T-helper 9 cell (primary cell): ENCODE measurements around the gene TCF4.

ENCODE experiments used
- DNase-seq: peaks from one replicate; pipeline ENCODE4 v3.0.0-alpha.2; 2020

The TCF4 gene

DNA sequence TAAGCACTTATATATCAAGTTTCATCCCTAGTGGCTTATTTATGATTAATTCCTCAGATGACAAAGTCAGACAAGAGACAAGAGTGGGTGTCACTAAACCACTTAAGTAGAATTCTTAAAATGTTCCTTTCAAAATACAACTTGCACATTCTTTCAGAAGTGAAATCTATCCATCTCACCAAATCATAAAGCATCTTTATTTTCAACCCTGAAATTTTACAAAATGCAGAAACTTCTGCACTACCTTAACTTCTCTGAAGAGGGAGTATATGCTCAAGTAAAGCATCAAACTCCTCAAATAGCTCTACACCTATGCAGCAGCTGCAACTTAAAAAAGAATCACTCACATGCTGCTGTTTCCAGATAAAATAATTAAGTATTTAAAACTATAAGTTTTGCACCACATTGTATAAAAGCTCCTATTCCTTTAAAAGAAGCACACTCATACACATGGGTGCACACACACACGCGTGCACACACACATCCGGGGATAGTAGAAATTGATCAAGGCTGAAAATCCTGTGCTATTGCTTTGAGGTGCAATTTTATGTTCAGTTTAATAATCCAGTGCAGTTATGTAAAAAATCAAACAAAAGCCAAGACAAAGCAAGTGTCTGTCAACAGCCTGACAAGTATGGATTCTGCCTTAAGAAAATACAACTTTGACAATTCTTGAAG lies 244.5 kb downstream of the TCF4 start:
- no peak for DNase-seq

DNA sequence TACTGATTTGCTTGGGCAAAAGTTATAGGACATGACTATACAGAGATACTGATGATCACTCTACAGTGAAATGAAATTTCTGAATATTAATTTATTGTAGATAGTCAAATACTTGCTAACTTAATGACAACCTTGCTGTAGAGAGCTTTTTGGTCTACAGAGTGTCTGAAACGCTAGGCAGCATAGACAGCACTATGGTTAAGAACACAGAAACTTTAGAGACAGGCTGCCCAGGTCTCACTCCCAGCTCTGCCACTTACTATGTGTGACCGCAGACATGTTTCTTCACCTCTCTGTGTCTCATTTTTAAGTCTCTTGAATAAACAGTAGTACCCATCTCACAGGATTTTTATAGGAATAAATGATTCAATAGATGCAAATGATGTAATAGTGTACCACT lies 247.0 kb downstream of the TCF4 start:
- DNase-seq = no peak

DNA sequence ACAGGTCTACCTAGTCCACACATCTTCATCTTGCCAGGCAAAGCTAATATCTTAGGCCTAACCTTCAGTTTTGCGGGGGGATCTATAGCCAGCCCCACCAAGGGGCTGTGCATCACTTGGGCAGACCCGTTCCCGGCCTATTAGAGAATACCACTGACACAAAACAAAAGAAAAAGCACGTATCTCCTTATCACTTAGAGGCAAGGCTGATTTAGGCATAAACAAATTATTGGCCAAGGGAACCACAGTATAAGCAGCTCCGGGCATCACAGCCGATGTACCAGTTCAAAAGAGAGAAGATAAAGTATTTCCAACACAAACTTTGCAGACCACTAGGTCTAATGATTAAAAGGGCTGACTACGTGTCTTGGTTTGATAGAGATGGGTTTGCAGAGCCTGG lies 248.0 kb downstream of the TCF4 start:
- DNase-seq = no peak

DNA sequence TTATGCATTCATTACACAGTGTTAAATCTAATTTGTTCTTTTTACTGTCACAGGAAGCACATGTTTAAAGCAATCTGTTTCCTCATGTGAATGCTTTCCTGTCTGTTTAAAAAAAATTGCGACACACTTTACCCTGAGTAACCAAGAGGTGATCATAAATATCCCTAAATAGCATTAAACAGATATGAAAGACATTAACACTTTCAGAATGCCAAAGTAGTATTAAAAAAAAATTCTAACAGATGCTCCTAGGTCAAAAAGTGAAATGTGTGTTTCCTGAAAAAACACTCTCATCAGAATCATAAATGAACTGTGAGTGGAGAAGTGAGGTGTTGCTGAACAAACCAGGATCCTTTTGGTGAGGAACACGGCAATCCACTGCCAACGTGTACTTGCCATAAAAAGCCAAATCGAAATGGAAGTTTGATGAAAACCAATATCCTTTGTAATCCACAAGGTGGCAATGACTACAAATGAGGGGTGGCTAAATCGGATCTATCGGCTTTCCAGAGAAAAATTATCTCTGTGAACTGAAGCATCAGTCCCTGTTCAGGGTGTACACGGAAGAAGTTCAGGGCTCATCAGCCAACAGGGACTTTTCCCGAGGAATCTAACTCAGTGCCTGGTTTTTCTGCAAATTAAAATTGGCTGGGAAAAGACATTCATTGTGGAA lies 248.9 kb downstream of the TCF4 start:
- DNase-seq = no peak

DNA sequence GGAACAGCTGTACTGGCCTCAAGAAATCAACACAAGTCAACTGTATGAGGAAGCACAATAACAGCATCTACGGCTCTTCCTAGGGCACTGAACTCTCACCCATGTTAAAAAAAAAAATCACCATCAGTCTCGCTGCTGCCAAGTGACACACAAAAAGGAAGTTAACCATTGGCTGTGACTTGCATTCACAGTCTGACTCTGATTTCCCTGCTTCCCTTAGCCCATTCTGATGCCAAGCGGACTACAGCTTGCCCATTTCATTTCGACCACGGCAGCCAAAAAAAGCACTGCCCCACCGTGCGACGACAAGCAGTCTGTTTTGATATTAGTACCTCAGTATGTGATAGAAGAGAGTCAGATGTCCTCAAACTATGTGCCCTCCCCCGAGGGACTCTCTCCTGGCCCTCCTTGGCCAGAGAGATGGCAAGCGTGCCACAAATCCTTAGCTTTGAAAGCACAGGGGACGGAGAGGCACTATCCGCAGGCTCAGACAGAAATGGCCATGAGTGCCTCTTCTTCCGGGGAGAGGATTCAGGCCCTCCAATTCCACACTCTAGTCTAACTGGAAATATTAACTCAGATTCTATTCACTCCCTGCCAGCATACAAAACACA lies 250.0 kb downstream of the TCF4 start:
- no peak for DNase-seq

DNA sequence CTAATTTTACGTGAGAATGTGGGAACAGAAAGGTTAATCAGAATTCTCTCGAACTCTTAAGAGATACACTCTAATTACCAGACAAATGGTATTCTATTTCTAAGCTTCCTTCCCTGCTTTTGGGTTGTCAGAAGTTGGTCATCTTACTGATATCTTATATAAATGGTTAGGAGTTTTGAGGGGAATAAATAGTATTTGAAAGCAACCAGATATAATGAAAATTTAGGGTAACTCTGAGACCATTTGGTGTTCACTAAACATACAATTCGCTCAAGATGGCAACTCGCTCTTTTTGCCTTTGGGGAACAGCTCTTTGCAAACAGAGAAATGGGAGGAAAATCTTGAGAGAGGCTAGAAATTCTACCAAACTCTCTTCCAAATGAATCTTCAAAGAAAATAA lies 250.9 kb downstream of the TCF4 start:
- DNase-seq = no peak

DNA sequence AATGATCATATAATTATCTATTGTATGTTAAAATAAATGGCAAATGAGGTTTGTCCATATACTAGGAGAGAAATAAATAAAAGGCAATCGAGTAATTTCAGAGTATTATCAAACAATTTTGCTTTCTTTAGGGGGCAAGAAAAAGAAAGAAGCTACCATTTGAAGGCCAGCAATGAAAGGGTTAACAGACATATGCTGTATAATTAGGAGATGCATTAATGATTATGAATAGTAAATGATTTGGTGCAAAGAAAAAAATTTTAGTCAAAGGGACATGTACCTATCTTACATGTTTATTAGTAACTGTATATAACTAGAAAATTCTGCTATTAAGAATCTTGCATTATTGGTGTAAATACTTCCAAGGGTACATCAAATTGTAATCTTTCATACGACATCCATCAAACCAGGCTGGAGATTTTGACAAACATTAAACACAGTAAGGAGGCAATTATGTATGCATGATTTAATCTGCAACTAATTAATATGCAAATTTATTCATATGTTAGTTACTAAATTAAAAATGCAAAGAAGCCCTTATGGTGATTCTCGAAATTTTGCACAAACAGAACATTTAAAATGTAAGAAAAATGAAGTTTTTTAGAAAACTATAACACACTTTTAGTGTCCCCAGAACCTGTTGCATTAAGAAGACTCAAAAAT lies 251.4 kb downstream of the TCF4 start:
- DNase-seq = no peak

DNA sequence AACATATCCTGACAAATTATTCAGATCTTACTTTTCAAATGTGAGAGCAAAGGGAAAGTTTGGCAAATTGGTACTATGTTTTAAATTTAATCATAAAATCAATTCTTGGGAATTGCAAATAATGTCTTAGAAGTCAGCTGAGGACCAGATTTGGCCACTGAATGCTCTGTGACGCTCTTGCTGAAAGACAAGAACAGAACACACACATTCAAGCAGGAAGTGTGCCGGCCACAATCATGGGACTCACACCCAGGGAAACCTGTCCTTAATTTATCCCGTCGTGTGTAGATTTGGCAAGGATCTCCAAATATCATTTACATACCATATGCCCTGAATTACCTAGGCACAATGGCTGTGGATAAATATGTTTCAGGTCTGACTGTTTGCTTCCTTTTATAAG lies 253.1 kb downstream of the TCF4 start:
- no peak for DNase-seq

DNA sequence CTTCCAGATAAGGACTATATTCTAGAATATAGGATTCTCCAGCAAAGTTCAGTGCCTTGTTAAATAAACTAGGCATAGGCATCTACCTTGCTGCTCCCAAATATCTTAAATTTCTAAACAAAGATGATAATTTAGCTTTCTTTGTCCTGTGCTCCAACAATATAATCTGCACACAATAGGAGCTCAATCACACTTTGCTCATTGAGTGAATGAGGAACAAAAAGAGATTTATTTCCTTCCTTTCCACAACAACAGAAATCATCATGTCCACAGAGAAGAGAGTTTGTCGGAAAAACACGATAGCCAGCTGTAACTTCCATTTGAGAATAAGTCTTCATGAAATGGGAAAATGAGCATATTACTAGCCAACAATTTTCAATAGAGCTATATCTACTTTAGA lies 256.7 kb downstream of the TCF4 start:
- no peak for DNase-seq

DNA sequence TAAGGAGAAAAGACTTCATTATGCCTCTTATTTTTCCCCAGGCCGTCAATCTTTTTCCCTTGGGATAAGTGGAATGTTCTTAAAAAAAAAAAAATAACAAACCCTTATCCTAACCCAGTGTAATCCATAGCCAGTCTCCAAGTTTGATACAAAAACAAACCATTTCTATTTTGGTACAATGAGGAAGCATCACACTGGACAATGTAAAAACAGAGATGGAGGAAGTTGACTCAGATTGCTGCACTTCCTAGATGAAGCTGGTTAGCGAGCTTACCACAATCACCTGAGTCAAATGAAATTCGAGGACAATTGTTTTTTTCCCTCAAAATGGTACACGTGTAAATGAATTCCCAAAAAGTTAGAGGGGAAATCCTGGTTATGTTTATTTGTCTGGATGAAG lies 259.7 kb downstream of the TCF4 start:
- DNase-seq = no peak

DNA sequence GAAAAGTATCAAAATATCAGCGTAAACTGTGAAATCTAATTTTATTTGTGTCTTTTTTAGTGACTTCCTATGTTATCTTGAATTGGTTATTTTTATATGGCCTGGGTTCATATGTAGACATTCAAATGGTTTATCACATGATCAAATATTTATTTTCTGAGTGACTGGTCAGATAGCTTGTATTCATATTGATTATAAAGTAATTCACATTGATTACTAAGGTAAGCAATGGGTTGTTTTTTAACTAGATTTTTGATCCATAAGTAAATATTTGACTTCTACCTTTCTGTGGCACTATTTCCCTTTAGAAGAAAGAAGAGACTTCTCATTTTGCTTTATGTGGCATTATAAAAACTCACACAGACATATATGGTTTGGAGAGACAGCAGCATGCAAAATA lies 260.5 kb downstream of the TCF4 start:
- DNase-seq = no peak

DNA sequence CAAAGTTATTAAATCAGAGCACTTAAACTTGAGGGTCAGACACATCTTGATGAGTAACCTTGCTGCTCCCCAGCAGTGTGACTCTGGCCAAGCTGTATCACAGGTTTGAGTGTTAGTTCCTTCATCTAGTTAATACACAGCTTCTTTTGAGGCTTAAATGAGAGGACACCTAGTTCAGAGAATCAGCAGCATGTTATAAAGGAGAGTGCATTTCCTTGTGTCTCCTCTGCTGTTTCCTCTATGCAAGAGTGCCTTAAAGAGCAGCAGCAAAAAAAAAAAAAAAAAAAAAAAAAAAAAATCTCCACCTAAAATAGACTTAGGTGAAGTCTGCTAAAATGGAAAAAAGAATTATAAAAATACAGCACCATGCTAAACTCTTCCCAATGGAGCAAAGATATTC lies 261.9 kb downstream of the TCF4 start:
- DNase-seq = no peak

DNA sequence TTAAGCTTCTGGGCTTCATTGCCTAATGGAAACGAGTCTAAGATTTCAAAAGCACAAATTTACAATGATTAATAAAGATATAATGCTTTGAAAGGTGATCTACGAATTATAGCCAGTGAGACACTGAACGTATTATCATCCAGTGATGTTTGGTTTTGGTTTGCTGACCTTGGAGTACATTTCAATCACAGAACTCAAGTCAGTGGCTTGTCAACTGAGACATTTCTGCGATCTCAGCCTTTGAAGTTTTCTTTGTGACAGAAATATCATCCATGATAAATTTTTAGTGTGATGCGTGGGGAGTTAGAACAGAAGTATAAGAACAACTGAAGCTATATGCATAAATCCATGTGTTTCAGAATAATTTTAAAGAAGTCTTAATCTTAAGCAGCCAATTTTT lies 263.8 kb downstream of the TCF4 start:
- DNase-seq = no peak

DNA sequence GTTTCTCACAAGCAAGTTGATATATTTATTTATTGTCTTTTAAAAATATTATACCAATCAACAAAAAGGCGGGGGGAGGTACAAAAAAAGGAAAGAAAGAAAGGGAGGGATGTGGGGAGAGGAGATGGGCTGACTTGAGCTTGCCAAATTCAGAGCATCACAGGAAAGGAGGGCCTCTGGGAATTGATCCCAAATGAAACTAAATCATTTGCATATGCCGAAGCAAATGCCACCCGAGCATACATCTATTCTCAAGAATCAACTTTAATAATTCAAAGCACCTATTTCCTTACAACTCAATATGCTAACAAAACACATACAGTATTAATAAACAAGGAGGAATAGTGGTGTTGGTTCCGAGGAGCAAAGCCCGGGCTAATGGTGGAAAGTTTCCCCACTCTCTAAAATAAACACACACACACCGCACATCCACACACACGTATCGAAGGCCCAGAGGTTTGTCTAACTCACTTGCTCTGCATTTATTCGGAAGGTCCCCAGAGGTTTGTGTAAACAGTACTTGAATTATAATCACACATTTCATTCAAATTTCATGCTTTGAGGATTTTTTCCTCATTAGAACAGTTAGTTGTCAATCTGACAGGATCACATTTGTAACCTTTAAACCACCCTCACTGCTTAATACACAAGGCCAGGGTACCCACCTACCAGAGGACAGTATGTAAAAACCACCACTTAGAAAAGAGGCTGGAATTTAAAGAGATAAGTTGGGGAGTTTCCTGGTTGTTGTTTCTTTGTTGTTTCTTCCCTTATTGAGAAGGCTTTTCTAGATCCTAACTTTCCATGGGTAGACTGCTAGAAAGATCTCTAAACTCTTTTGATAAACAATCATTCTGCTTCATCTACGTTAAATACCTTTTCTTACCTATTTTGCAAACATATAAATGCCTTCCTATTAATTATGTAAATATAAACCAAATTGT lies 264.7 kb downstream of the TCF4 start:
- no peak for DNase-seq

DNA sequence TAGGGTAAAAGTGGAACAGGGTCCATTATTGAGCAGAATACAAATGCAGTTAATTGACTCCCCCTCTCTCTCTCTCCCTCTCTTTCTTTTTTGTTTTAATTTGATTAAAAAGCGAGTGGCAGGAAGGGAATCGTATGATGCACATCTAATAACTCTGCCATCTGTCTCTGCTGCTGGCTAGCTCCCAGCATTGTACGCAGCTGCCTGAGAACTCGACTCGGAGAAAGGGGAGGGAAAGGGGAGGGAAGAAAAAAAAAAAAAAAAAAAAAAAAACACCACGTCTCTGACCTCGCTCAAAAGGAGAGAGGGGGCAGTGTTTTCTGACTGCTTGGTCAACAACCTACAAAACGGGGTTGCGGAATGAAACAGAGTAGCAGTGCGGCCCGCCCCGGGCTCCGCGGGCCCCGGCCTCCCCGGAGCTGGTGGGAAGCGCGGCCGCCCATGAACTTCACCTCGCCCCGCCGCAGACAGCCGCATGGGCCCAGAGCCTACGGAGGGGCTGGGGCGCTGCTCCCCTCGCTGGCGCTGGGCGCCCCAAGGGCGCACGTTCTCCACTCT lies 265.7 kb downstream of the TCF4 start:
- no peak for DNase-seq

DNA sequence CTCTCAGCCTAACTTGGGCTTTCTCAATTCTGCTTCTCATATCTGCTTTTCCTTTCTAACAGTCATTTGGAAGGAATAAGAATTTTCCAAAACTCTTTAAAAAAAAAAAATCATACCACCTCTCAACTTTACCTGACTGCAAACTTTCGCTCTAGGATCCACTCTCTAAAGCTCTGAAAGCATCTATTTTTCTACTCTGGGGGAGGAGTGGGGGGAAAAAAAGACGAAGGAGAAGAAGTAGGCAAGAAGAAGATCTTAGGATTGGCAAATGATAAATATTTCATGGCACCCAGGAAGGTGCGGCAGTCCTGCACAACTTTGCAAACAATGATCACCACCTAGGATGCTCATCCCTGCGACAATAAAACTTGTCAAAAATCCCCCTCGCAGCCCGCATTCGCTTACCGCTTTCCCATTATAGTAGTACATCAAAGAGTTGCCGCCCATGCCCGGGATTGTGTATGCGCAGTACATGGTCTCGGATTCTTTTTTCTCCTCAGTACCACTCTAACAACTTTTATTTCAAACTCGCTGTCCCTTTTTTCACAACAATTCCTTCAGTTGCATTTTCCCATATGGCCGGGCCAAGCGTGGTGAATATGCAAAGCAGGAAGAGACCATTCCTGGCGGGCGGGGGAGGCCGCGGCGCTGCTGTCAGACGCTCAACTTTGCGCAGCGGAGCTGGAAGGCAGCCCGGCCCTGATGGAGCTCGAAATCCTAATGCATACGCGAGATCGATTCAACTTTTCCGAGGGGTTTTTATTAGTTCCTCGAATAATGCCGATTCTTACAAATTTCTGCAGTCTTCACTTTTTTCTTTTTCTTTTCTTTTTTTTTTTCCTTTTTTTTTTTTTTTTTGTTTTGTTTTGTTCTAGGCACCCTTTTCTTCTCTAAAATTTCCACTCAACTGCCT lies 266.5 kb downstream of the TCF4 start:
- DNase-seq = no peak

DNA sequence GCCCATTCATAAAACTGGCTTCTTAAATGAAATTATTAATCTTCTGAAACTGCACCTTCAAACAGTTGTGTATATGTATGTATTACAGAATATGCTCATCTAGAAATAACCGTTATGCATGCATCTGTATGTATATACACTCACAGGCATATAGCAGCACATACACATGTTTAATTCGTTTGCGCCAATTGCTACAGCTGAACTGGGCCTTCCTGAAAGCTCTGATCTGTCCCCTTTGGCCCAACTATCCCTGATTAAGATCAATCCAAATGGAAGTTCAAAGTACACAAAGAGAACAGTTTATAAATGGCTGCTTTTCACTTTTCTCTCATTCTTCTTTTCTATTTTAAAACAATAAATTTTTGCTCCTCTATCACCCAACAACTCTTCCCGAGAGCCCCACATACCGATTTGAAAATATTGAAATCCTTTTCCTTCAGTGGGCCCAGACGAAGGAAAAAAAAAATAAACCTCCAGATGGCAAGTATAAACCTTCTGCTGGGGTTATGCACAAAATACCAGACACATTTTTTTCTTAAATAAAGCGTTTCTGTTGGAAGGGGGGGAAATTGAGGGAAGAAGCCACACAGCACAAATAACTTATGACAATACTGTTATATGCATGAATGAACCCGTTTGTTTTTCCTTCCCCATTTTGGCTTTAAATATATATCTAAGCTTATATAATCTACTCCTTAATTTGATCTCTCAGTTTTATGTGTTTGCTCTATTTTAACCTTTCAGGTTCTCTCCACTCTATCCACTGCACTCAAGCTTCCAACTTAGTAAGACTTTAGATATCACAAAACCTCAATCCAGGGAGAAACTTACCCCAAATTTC lies 267.3 kb downstream of the TCF4 start:
- DNase-seq = no peak

DNA sequence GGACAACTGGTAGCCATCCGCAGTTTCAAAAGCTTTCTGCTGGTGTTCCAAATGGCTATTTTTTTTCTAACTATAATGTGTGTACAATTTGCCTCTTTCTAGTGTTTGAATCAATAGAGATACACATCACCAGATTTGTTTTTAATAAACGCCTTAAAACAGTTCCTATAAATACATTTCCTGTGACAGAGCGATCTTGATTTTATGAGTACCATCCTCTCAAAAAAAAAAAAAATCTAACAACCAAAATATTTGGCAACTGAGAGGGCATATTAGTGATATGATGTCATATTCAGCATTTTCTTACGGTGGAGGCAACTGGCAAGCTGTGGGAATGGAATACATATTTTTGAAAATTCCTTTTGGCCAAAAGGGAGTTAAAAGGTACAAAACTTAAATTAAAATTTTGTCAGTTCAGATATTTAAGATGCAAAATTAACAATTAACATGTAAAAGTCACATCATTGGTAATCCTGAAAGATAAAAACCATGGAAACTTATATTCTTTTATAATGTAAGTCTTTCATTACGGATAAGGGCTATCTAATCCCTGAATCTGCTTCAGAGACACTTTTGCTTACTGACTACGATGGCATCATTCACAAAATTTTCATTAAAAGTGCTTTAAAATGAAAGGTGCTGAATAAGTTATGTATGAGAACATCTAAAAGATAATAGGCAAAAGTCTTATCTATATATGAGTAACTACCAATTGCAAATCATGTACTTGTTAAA lies 268.4 kb downstream of the TCF4 start:
- DNase-seq = no peak

DNA sequence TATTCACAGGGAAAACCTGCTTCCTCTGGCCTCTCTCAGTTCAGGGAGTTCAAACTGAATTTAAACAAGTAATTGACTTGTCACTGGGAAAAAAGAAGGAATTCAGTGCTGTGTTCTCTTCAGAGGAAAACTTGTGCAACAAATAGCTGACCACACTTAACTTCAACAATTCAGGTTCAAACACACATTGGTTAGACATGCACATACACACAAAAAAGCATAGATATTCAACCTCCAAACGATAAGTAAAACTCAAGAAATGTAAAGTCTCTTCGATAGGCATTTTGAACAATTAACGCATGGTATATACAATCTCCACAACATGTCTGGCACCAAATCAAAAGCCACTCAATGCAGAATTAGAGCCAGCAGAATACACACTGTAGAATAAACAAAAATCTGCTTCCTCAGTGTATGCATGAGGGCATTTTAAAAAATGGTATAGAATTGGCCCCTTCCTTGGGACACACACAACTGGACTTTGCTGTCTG lies 269.0 kb downstream of the TCF4 start:
- DNase-seq = no peak
